IMR-90 (cell line): Measurements from ENCODE around the gene EML4. TPM values are rescaled to one million over a fixed set of nuclear protein-coding genes. Genes with fewer than 3 reads are reported as not detected.

Experiments used
- ATAC-seq: fragments of 200-7000 bp; cut with Tn5 transposase; 2 replicates; pipeline ENCODE4 v1.9.1; 2020; ENCODE audit warnings: low read depth, mild to moderate bottlenecking, moderate library complexity
- BruUV-seq: library from RNA; stranded (reverse); fragments of 400-500 nt; replicated peaks from 2 replicates; lab custom pipeline; 2021; lab: Mats Ljungman, UMichigan
- CTCF ChIA-PET: fragments of 300-600 bp; formaldehyde crosslinking; extraction: SDS; loops from one replicate; lab custom pipeline; 2021; ENCODE audit warnings: antibody characterized with exemption; lab: Yijun Ruan, JAX
- POLR2A ChIA-PET: fragments of 300-600 bp; sonication (Branson Sonifier 250); formaldehyde crosslinking; loops from one replicate; lab custom pipeline; 2022; ENCODE audit warnings: antibody characterized with exemption; ENCODE audit not compliant: unreplicated experiment; lab: Charles Lee
- DNase-seq: peaks from one replicate; pipeline ENCODE4 v3.0.0; 2013
- H2AFZ ChIP-seq: replicated peaks from 2 replicates; pipeline ENCODE3; 2013; ENCODE audit warnings: low read length, mild to moderate bottlenecking; ENCODE audit not compliant: poor library complexity
- H2AK5ac ChIP-seq: 2 replicates; pipeline ENCODE4 v1.6.1; 2013; ENCODE audit warnings: low read depth, low read length, inconsistent platforms
- H2AK9ac ChIP-seq: replicated peaks from 2 replicates; pipeline ENCODE3; 2013; ENCODE audit warnings: mild to moderate bottlenecking, low read depth, low read length, moderate library complexity; ENCODE audit not compliant: poor library complexity
- H2BK120ac ChIP-seq: 2 replicates; pipeline ENCODE4 v1.6.1; 2013; ENCODE audit warnings: low read depth, low read length, inconsistent platforms
- H2BK15ac ChIP-seq: 3 replicates; pipeline ENCODE4 v1.6.1; 2013; ENCODE audit warnings: low read depth, low read length, inconsistent platforms
- H2BK20ac ChIP-seq: 2 replicates; pipeline ENCODE4 v1.6.1; 2013; ENCODE audit warnings: low read depth, mild to moderate bottlenecking, inconsistent platforms, low read length, moderate library complexity
- H2BK5ac ChIP-seq: 2 replicates; pipeline ENCODE4 v1.6.1; 2013; ENCODE audit warnings: mild to moderate bottlenecking, low read depth, low read length, inconsistent platforms; ENCODE audit not compliant: poor library complexity, severe bottlenecking
- H3K14ac ChIP-seq: replicated peaks from 2 replicates; pipeline ENCODE4 v1.6.1; 2013; ENCODE audit warnings: low read depth, low read length, inconsistent platforms
- H3K18ac ChIP-seq: 2 replicates; pipeline ENCODE4 v1.6.1; 2013; ENCODE audit warnings: low read depth, low read length, control low read depth
- H3K23ac ChIP-seq: 2 replicates; pipeline ENCODE4 v1.6.1; 2013; ENCODE audit warnings: low read depth, low read length, inconsistent platforms
- H3K27ac ChIP-seq: 2 replicates; pipeline ENCODE4 v1.5.1; 2013; ENCODE audit warnings: mild to moderate bottlenecking, control low read depth, low read length; ENCODE audit not compliant: insufficient read depth
- H3K27me3 ChIP-seq: 2 replicates; pipeline ENCODE4 v1.6.1; 2013; ENCODE audit warnings: low read length; ENCODE audit not compliant: control insufficient read depth, insufficient read depth
- H3K36me3 ChIP-seq: 2 replicates; pipeline ENCODE4 v1.6.1; 2013; ENCODE audit warnings: low read length, mixed read lengths; ENCODE audit not compliant: control insufficient read depth, insufficient read depth
- H3K4ac ChIP-seq: 2 replicates; pipeline ENCODE4 v1.6.1; 2013; ENCODE audit warnings: low read depth, low read length, inconsistent platforms
- H3K4me1 ChIP-seq: 2 replicates; pipeline ENCODE4 v1.6.1; 2013; ENCODE audit warnings: low read length, mixed read lengths; ENCODE audit not compliant: control insufficient read depth, insufficient read depth
- H3K4me2 ChIP-seq: 2 replicates; pipeline ENCODE4 v1.6.1; 2013; ENCODE audit warnings: low read depth, mild to moderate bottlenecking, control low read depth, low read length, moderate library complexity
- H3K4me3 ChIP-seq: 2 replicates; pipeline ENCODE4 v1.5.1; 2013; ENCODE audit warnings: low read depth, mild to moderate bottlenecking, control low read depth, low read length, moderate library complexity; ENCODE audit not compliant: insufficient read depth
- H3K56ac ChIP-seq: 2 replicates; pipeline ENCODE4 v1.6.1; 2013; ENCODE audit warnings: low read length, inconsistent platforms; ENCODE audit not compliant: insufficient read depth; ENCODE audit errors: extremely low read depth
- H3K79me1 ChIP-seq, 2 experiments: 2 replicates each; pipeline ENCODE4 v1.6.1; 2013; ENCODE audit warnings: low read length in 2 of 2, inconsistent platforms in 1 of 2, low read depth in 1 of 2
- H3K9ac ChIP-seq: 2 replicates; pipeline ENCODE4 v1.6.1; 2013; ENCODE audit warnings: low read depth, low read length, control low read depth
- H3K9me1 ChIP-seq: 2 replicates; pipeline ENCODE4 v1.6.1; 2013; ENCODE audit warnings: low read length, inconsistent platforms; ENCODE audit not compliant: insufficient read depth
- H3K9me3 ChIP-seq: 2 replicates; pipeline ENCODE4 v1.6.1; 2013; ENCODE audit warnings: low read length; ENCODE audit not compliant: control insufficient read depth, insufficient read depth
- H4K20me1 ChIP-seq: 2 replicates; pipeline ENCODE4 v1.6.1; 2013; ENCODE audit warnings: low read length, inconsistent platforms; ENCODE audit not compliant: insufficient read depth
- H4K5ac ChIP-seq: 2 replicates; pipeline ENCODE4 v1.6.1; 2013; ENCODE audit warnings: mild to moderate bottlenecking, low read depth, low read length, control low read depth
- H4K8ac ChIP-seq, 2 experiments: 2 replicates each; pipeline ENCODE4 v1.6.1; 2013; ENCODE audit warnings: low read depth in 2 of 2, low read length in 2 of 2, control low read depth in 1 of 2, inconsistent platforms in 1 of 2
- H4K91ac ChIP-seq: 2 replicates; pipeline ENCODE4 v1.6.1; 2013; ENCODE audit warnings: low read depth, low read length, inconsistent platforms; ENCODE audit not compliant: insufficient read depth
- BHLHE40 ChIP-seq: fragments of 150-350 bp; IDR thresholded peaks from 2 replicates; pipeline ENCODE4 v1.6.1; 2016; ENCODE audit warnings: mild to moderate bottlenecking, low read depth, low read length
- CEBPB ChIP-seq: IDR thresholded peaks from 2 replicates; pipeline ENCODE4 v1.6.1; 2012; ENCODE audit warnings: low read depth, low read length, improper control_type of control experiment
- CHD1 ChIP-seq: IDR thresholded peaks from 2 replicates; pipeline ENCODE4 v1.6.1; 2012; ENCODE audit warnings: low read depth, low read length, improper control_type of control experiment
- CTCF ChIP-seq: conservative IDR thresholded peaks from 2 replicates; pipeline ENCODE4 v1.5.1; 2012; ENCODE audit warnings: mild to moderate bottlenecking, low read depth, low read length, improper control_type of control experiment
- FOS ChIP-seq: fragments of 150-350 bp; IDR thresholded peaks from 2 replicates; pipeline ENCODE4 v1.6.1; 2016; ENCODE audit warnings: low read depth, low read length
- MAFK ChIP-seq: IDR thresholded peaks from 2 replicates; pipeline ENCODE4 v1.6.1; 2012; ENCODE audit warnings: low read depth, low read length, improper control_type of control experiment
- MAZ ChIP-seq: IDR thresholded peaks from 2 replicates; pipeline ENCODE4 v1.6.1; 2012; ENCODE audit warnings: low read depth, mild to moderate bottlenecking, low read length, improper control_type of control experiment, moderate library complexity, borderline replicate concordance
- MXI1 ChIP-seq: IDR thresholded peaks from 2 replicates; pipeline ENCODE4 v1.6.1; 2012; ENCODE audit warnings: low read depth, mild to moderate bottlenecking, low read length, moderate library complexity, borderline replicate concordance
- NFE2L2 ChIP-seq: fragments of 150-350 bp; IDR thresholded peaks from 2 replicates; pipeline ENCODE4 v1.6.1; 2016; ENCODE audit warnings: low read depth, mild to moderate bottlenecking, low read length
- POLR2A ChIP-seq: IDR thresholded peaks from 2 replicates; pipeline ENCODE4 v1.6.1; 2012; ENCODE audit warnings: mild to moderate bottlenecking, low read depth, low read length
- RAD21 ChIP-seq: IDR thresholded peaks from 2 replicates; pipeline ENCODE4 v1.6.1; 2012; ENCODE audit warnings: low read length, improper control_type of control experiment
- RCOR1 ChIP-seq: IDR thresholded peaks from 2 replicates; pipeline ENCODE4 v1.6.1; 2012; ENCODE audit warnings: mild to moderate bottlenecking, low read length, improper control_type of control experiment; ENCODE audit not compliant: insufficient replicate concordance
- RFX5 ChIP-seq: IDR thresholded peaks from 2 replicates; pipeline ENCODE4 v1.8.0; 2012; ENCODE audit warnings: low read depth, mild to moderate bottlenecking, low read length, moderate library complexity
- SMC3 ChIP-seq: fragments of 150-350 bp; IDR thresholded peaks from 2 replicates; pipeline ENCODE4 v1.6.1; 2016; ENCODE audit warnings: low read depth, mild to moderate bottlenecking, antibody characterized with exemption, low read length, moderate library complexity
- USF2 ChIP-seq: fragments of 150-350 bp; IDR thresholded peaks from 2 replicates; pipeline ENCODE4 v1.6.1; 2017; ENCODE audit warnings: mild to moderate bottlenecking, antibody characterized with exemption, low read length, low read depth
- WGBS, 2 experiments: methylation state at CpG; one replicate each; pipeline versions ENCODE4 v1.1.5 to v1.1.7; 2013; ENCODE audit warnings: missing lambda C conversion rate in 2 of 2; ENCODE audit not compliant: insufficient read length in 1 of 2; ENCODE audit errors: extremely low coverage in 2 of 2; 5-methylcytosine and 5-hydroxymethylcytosine counted together
- dilution Hi-C: fragments of 300-500 bp; cut with HindIII; formaldehyde crosslinking; loops from one replicate; pipeline ENCODE4 v1.14.3; 2018; ENCODE audit warnings: low sequenced_read_pairs; ENCODE audit not compliant: unreplicated experiment
- in situ Hi-C: fragments of 300-500 bp; cut with MboI; formaldehyde crosslinking; loops from 3 replicates; pipeline ENCODE4 v1.14.3; 2019; ENCODE audit warnings: low sequenced_read_pairs, inconsistent platforms, mixed read lengths
- intact Hi-C: fragments of 100-400 bp; cut with micrococcal nuclease; formaldehyde crosslinking; loops from 2 replicates; pipeline ENCODE4 v1.10.0; 2022
- polyA plus RNA-seq, 3 experiments: library from polyadenylated mRNA; depleted of rRNA; stranded (reverse); fragments of >200 nt; gene quantifications; 2 replicates each; pipeline ENCODE4 v1.2.3, GENCODE V29; 2012; ENCODE audit warnings: low replicate concordance in 1 of 3
- total RNA-seq: library from RNA; depleted of rRNA; stranded (reverse); fragments of >200 nt; gene quantifications from 2 replicates; pipeline ENCODE4 v1.2.3, GENCODE V29; 2012
- TF ChIP-seq, protein P1 (sequence below): fragments of 150-350 bp; IDR thresholded peaks from 2 replicates; pipeline ENCODE4 v1.6.1; 2016; ENCODE audit warnings: low read depth, mild to moderate bottlenecking, low read length, moderate library complexity, borderline replicate concordance

Gene EML4
- total and polyA plus RNA-seq, 2 of the 4 experiments (the other 2 are of a cell fraction): 29.7 to 73.7 TPM

DNA sequence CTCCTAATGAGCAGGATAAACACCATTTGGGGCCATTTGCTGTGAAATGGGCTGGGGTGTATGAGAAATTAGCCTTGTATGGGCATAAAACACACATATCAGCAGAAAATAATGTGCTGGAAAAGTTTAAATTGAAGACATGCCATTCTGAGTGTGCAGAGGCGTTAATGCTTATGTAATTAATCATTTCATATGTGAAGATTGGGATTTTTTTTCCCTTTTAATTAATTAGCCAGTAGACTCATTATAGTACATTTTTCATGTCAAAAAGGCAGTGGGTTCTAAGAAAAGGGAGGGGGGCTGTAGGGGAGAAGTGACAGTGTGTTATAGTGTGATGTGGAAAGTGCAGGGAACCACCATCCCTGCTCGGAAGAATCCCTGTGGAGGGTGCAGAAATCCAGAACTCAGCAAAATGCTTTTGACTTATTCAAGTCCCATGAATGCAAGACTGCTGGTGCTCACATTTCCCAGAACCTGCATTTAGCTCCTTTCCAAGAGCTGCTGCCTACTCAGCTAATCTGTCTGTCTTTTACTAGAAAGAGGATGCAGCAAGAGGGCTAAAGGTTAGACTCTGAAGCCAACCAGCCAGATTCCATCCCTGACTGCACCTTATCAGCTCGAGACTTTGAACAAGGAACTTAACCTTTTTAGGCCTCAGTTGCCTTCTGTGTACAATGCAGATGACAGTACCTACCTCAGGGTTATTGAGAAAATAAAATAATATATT lies 203.5 kb downstream of the EML4 start:
- no peaks in the 10 kb centered on the region for H3K4me1 ChIP-seq
- no CpG with 5 or more reads among the region's 3 CpGs for WGBS, 2 experiments
- H2BK5ac ChIP-seq: no peak overlapping the region
- H2AFZ ChIP-seq: no peak overlapping the region
- no peak for ATAC-seq
- H2BK15ac ChIP-seq: no peak overlapping the region
- no peak overlapping the region for H3K56ac ChIP-seq
- H4K20me1 ChIP-seq: no peaks in the 10 kb centered on the region
- H3K27me3 ChIP-seq: peaks cover 21% of the 10 kb centered on the region
- H2BK20ac ChIP-seq: no peak overlapping the region
- H3K23ac ChIP-seq: no peak overlapping the region
- no peaks in the 10 kb centered on the region for H3K36me3 ChIP-seq
- no peak overlapping the region for H2BK120ac ChIP-seq
- H3K14ac ChIP-seq: no peak overlapping the region
- H3K4ac ChIP-seq: no peak overlapping the region
- BruUV-seq: no TSS peak
- no peak overlapping the region for H3K4me2 ChIP-seq
- no peak overlapping the region for H3K4me3 ChIP-seq
- no peak overlapping the region for H3K18ac ChIP-seq
- H3K79me1 ChIP-seq: no peaks in the 10 kb centered on the region
- H3K27ac ChIP-seq: no peak overlapping the region
- no peak overlapping the region for H4K91ac ChIP-seq
- no peak overlapping the region for H3K9ac ChIP-seq
- in situ Hi-C loops (no loop called here), dilution Hi-C loops (no loop called here), intact Hi-C loops (loop anchor here (1.0 kb wide), 1 partner anchor 9 kb away; no protein-coding TSS in a partner anchor)
- no peaks in the 10 kb centered on the region for H3K9me3 ChIP-seq
- no peak for DNase-seq
- TF ChIP-seq CTCF: no peak
- TF ChIP-seq USF2: no peak
- no peak for TF ChIP-seq MAFK
- no peak for TF ChIP-seq POLR2A
- TF ChIP-seq SMC3: no peak
- no peak for TF ChIP-seq CEBPB
- no peak for TF ChIP-seq RFX5
- no peak for TF ChIP-seq MAZ
- TF ChIP-seq RCOR1: no peak
- TF ChIP-seq, protein P1, sequence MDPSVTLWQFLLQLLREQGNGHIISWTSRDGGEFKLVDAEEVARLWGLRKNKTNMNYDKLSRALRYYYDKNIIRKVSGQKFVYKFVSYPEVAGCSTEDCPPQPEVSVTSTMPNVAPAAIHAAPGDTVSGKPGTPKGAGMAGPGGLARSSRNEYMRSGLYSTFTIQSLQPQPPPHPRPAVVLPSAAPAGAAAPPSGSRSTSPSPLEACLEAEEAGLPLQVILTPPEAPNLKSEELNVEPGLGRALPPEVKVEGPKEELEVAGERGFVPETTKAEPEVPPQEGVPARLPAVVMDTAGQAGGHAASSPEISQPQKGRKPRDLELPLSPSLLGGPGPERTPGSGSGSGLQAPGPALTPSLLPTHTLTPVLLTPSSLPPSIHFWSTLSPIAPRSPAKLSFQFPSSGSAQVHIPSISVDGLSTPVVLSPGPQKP: no peak
- no peak for TF ChIP-seq NFE2L2
- no peak for TF ChIP-seq FOS
- no peak for TF ChIP-seq BHLHE40
- TF ChIP-seq CHD1: no peak
- no peak for TF ChIP-seq RAD21
- no peak for TF ChIP-seq MXI1
- no peak overlapping the region for H2AK5ac ChIP-seq
- POLR2A ChIA-PET: no interaction called here
- no peak overlapping the region for H2AK9ac ChIP-seq
- CTCF ChIA-PET: no interaction called here
- no peak overlapping the region for H4K5ac ChIP-seq
- H4K8ac ChIP-seq: no peak overlapping the region
- no peaks in the 10 kb centered on the region for H3K9me1 ChIP-seq
